Measurements from ENCODE around the gene PTGR3. TPM values are rescaled to one million over a fixed set of nuclear protein-coding genes. Genes with fewer than 3 reads are reported as not detected.

Gene PTGR3
- total and polyA plus RNA-seq, 2 of the 8 experiments (the other 6 are each of a cell fraction or from before 2014, with no cell fraction given): 2.0 to 3.6 TPM

DNA sequence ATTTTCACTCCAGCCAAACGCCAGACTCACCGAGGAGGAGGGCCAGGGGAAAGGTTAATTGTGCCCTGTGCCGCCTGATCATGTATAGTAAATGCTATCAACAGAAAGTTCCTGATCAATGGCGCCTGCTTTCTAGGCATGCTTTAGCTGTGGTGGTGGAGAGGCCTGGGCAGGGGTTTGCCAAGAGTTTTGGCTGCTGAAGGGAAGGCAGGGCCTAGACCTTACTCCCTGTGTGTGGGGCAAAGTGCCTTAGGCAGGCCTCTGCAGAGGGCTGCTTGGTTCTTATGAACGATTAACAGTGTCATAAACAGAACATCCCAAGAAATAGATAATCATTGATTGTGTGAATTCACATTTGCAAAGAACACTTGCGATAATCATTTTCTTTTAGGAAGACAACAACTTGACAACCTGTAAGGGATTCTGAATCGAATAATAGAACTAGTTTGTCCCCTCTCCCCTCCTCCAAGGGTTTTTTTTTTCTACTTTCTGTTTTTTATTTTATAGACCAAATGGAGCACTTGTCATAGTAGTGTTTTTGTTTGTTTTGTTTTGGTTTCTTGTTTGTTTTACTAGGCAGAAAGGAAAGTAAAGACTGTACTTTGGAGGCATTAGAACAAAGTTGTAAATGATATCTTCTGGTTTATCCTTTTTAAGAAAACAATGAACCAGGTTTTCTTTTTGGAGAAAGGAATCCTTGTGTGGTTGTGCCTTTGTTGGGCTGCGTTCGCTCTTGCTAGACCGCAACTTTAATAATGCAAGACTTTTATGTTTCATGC is 8.2 kb upstream of the PTGR3 start:
- H3K9ac ChIP-seq (replicated peaks in 1 of 4; ENCODE audit: extremely low read depth in 1 of 4, low read depth in 3 of 4, low read length in 3 of 4): no peak overlapping the region
- no peaks in the 10 kb centered on the region for H3K36me3 ChIP-seq (ENCODE audit: control insufficient read depth in 2 of 4, insufficient read depth in 4 of 4, low read length in 3 of 4)
- no peak for DNase-seq (ENCODE audit: low read depth in 1 of 2, low spot score in 2 of 2)
- H2BK5ac ChIP-seq (ENCODE audit: low read depth, low read length): no peak overlapping the region
- no peak overlapping the region for H3K14ac ChIP-seq (ENCODE audit: insufficient read length)
- H3K23me2 ChIP-seq (ENCODE audit: low read depth, low read length): no peaks in the 10 kb centered on the region; the same call in 1 of the 2 replicates
- H3K4me3 ChIP-seq (ENCODE audit: extremely low read depth in 1 of 4, insufficient read depth in 2 of 4, low read depth in 3 of 4, low read length in 4 of 4): no peak overlapping the region
- ChIA-PET POLR2A (ENCODE audit: partially characterized antibody) (no interaction called here), CTCF (ENCODE audit: partially characterized antibody) (interaction anchor here (0.5 kb wide), 1 partner anchor 642 kb away, joined by 3 read pairs; no protein-coding TSS in a partner anchor)
- H2AK5ac ChIP-seq (ENCODE audit: low read depth, low read length): no peak overlapping the region
- H4K5ac ChIP-seq (ENCODE audit: insufficient read length, low read depth, low read length): no peak overlapping the region
- no peaks in the 10 kb centered on the region for H3K79me2 ChIP-seq (ENCODE audit: control insufficient read depth in 1 of 2, insufficient read depth in 2 of 2, low read length in 2 of 2)
- H3K79me1 ChIP-seq (ENCODE audit: low read depth, low read length): no peaks in the 10 kb centered on the region
- H3K23ac ChIP-seq (ENCODE audit: insufficient read length): no peak overlapping the region
- no peak overlapping the region for H3K4me2 ChIP-seq (ENCODE audit: insufficient read depth in 1 of 2, low read depth in 2 of 2, low read length in 2 of 2)
- H3K4me1 ChIP-seq (replicated peaks in 1 of 4; ENCODE audit: control insufficient read depth in 3 of 4, insufficient read depth in 4 of 4, low read length in 3 of 4): peaks cover 0 to 5% (median 0%) of the 10 kb centered on the region in 4 experiments; a peak in 1 of 7 replicates
- H3K27ac ChIP-seq (ENCODE audit: low read depth, low read length): no peak overlapping the region
- no peak overlapping the region for H2BK120ac ChIP-seq (replicated peaks; ENCODE audit: low read depth, low read length)
- H4K8ac ChIP-seq (ENCODE audit: extremely low read depth, insufficient read depth, low read length): no peak overlapping the region
- no peak overlapping the region for H3K56ac ChIP-seq (replicated peaks; ENCODE audit: insufficient read length, low read depth, low read length)
- H4K91ac ChIP-seq (replicated peaks; ENCODE audit: insufficient read length, low read length): no peak overlapping the region
- FAIRE-seq: no peak
- peaks cover 7 to 18% (median 16%) of the 10 kb centered on the region in 4 experiments for H3K27me3 ChIP-seq (replicated peaks in 1 of 4; ENCODE audit: control insufficient read depth in 3 of 4, extremely low read depth in 1 of 4, insufficient read depth in 3 of 4, low read length in 3 of 4)
- no peak overlapping the region; the same call in 1 of the 2 replicates for H2BK12ac ChIP-seq (ENCODE audit: low read depth, low read length)
- H4K20me1 ChIP-seq (replicated peaks in 1 of 2; ENCODE audit: control insufficient read depth in 1 of 2, insufficient read depth in 2 of 2, low read length in 2 of 2): no peaks in the 10 kb centered on the region
- H3K18ac ChIP-seq (ENCODE audit: extremely low read depth, low read length): no peak overlapping the region
- H2BK20ac ChIP-seq (ENCODE audit: low read length): no peak overlapping the region
- H3K9me3 ChIP-seq (ENCODE audit: insufficient read depth in 2 of 2, low read depth in 1 of 2, low read length in 1 of 2): no peaks in the 10 kb centered on the region
- H2BK15ac ChIP-seq (ENCODE audit: low read length): no peak overlapping the region
- 96% methylated on average over 10 of the region's 10 CpGs; no CpG with 5 or more reads in 1 of the 2 experiments for WGBS, 2 experiments (ENCODE audit: extremely low coverage in 1 of 2, insufficient coverage in 1 of 2, insufficient read length in 1 of 2, insufficient replicate concordance in 2 of 2, low coverage in 1 of 2, low lambda C conversion rate in 2 of 2, missing lambda C conversion rate in 1 of 2)
- no peak overlapping the region for H2AFZ ChIP-seq (ENCODE audit: low read length)
- H3K4ac ChIP-seq (replicated peaks; ENCODE audit: insufficient read length, low read depth, low read length): no peak overlapping the region
- no peak for TF ChIP-seq HDAC2 (IDR thresholded peaks at IDR 0.05; ENCODE audit: borderline replicate concordance in 1 of 2, low read depth in 2 of 2, low read length in 2 of 2)

All from H1 (cell line).